CD8-positive, alpha-beta memory T cell (primary cell): ENCODE measurements around the gene SLC43A2. TPM values are rescaled to one million over a fixed set of nuclear protein-coding genes. Genes with fewer than 3 reads are reported as not detected.

ENCODE experiments used
- CTCF ChIA-PET: fragments of 350-600 bp; sonication (Branson Sonifier 250); formaldehyde crosslinking; loops from one replicate; lab custom pipeline; 2021; ENCODE audit warnings: antibody characterized with exemption; lab: Charles Lee
- POLR2A ChIA-PET: fragments of 350-600 bp; sonication (Branson Sonifier 250); formaldehyde crosslinking; loops from one replicate; lab custom pipeline; 2021; ENCODE audit warnings: antibody characterized with exemption; lab: Charles Lee
- DNase-seq, 5 donors: peaks; one replicate each; pipeline versions ENCODE4 v3.0.0 to v3.0.0-alpha.2; 2020 to 2022; ENCODE audit warnings: mixed read lengths in 1 of 5
- H3K27ac ChIP-seq: one replicate; pipeline ENCODE4 v1.7.0; 2013; ENCODE audit warnings: low read depth, mild to moderate bottlenecking, low read length, moderate library complexity
- H3K27me3 ChIP-seq: 2 replicates; pipeline ENCODE4 v1.7.0; 2013; ENCODE audit warnings: low read length, mild to moderate bottlenecking; ENCODE audit not compliant: insufficient read depth, poor library complexity, severe bottlenecking
- H3K36me3 ChIP-seq: 2 replicates; pipeline ENCODE4 v1.7.0; 2013; ENCODE audit warnings: mild to moderate bottlenecking, low read length, moderate library complexity; ENCODE audit not compliant: insufficient read depth
- H3K4me1 ChIP-seq: 2 replicates; pipeline ENCODE4 v1.7.0; 2013; ENCODE audit warnings: mild to moderate bottlenecking, low read length, moderate library complexity; ENCODE audit not compliant: insufficient read depth
- H3K4me3 ChIP-seq: 2 replicates; pipeline ENCODE4 v1.7.0; 2013; ENCODE audit warnings: mild to moderate bottlenecking, low read length
- H3K9me3 ChIP-seq: 2 replicates; pipeline ENCODE4 v1.7.0; 2013; ENCODE audit warnings: mild to moderate bottlenecking, low read length
- H3K27ac Mint-ChIP-seq, 8 donors: one replicate each; pipeline ENCODE4 v1.8.0; 2020 to 2021; ENCODE audit warnings: mixed read lengths in 8 of 8, mild to moderate bottlenecking in 6 of 8, inconsistent platforms in 3 of 8, moderate library complexity in 3 of 8
- H3K27me3 Mint-ChIP-seq, 2 donors: one replicate each; pipeline ENCODE4 v1.8.0; 2020 to 2021; ENCODE audit warnings: mixed read lengths in 2 of 2, mild to moderate bottlenecking in 1 of 2, moderate library complexity in 1 of 2
- H3K36me3 Mint-ChIP-seq, 3 donors: one replicate each; pipeline ENCODE4 v1.8.0; 2020 to 2021; ENCODE audit warnings: mixed read lengths in 3 of 3, inconsistent platforms in 1 of 3, mild to moderate bottlenecking in 1 of 3
- H3K4me1 Mint-ChIP-seq, 3 donors: one replicate each; pipeline ENCODE4 v1.8.0; 2020 to 2021; ENCODE audit warnings: mixed read lengths in 3 of 3, inconsistent platforms in 1 of 3, mild to moderate bottlenecking in 1 of 3
- H3K4me3 Mint-ChIP-seq, 7 donors: one replicate each; pipeline ENCODE4 v1.8.0; 2020 to 2021; ENCODE audit warnings: mixed read lengths in 7 of 7, mild to moderate bottlenecking in 6 of 7, moderate library complexity in 4 of 7, inconsistent platforms in 2 of 7
- H3K9me3 Mint-ChIP-seq, 5 donors: one replicate each; pipeline ENCODE4 v1.8.0; 2020 to 2022; ENCODE audit warnings: mixed read lengths in 5 of 5, mild to moderate bottlenecking in 3 of 5, moderate library complexity in 2 of 5, inconsistent platforms in 1 of 5
- polyA plus RNA-seq: library from polyadenylated mRNA; unstranded; fragments of 300-500 nt; fragmentation: Illumina TruSeq; gene quantifications from one replicate; pipeline ENCODE4 v1.2.3, GENCODE V29; 2021
- total RNA-seq, 2 experiments: library from RNA; stranded (reverse); gene quantifications; one replicate each; pipeline ENCODE4 v1.2.3, GENCODE V29; 2021

The SLC43A2 gene
- total and polyA plus RNA-seq, 3 experiments from 2014 or later, result 1.6 to 10.2 (median 9.0) TPM

- Mint-ChIP-seq H3K27me3 (no peaks in the 10 kb centered on the region), H3K27ac (peak overlapping the region in 2 of 8 donors; percentile 37 to 80), H3K4me1 (peaks cover 7 to 13% (median 9%) of the 10 kb centered on the region in 3 donors), H3K36me3 (no peaks in the 10 kb centered on the region), H3K4me3 (peak overlapping the region in 1 of 7 donors; percentile 25), H3K9me3 (no peaks in the 10 kb centered on the region)
- Histone ChIP-seq H3K9me3 (no peaks in the 10 kb centered on the region), H3K27me3 (no peaks in the 10 kb centered on the region), H3K4me1 (peaks cover 12% of the 10 kb centered on the region), H3K4me3 (no peak overlapping the region), H3K36me3 (no peaks in the 10 kb centered on the region), H3K27ac (no peak overlapping the region)
- CTCF ChIA-PET, result interaction anchor here (1.3 kb wide), 1 partner anchor 276 kb away, joined by 3 read pairs; no protein-coding TSS in a partner anchor
- POLR2A ChIA-PET, result no interaction called here
- no peak for DNase-seq
Measured at GRCh38 chr17:1641065-1641403, 12.4 kb upstream of the SLC43A2 start.

DNA sequence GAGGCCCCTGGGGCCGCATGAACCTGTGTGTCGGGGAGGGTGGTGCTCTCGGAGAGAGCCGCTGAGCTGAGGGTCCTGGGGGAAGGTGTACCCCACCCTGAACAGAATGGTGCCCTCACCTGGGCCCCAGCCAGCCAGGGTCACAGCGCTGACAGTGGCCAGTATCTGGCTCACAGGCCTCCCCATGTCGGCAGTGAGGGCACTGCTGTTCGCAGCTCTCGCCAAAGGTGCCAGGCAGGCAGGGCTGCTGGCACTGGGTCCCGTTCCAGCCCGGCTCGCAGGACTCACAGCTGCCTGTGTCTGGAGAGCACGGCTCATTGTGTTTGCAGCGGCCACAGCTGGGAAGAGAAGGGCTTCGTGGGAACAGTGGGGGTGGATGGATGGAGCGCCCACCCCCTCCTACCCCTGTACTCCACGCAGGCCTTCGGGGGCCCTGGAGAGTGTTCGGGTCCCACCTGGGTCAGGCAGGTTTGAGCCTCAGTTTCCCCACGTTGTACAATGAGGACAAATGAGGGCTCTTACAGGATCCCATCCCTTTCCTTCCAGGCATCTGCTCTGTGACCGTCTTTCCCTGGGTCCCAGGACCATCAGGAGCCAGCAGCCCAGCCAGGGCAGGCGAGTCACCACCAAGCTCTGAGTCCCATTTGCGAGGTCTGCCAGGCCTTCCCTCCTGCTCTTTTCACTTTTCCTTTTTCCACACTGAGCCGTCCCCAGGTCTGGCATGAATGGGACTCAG, 11.9 kb upstream of the SLC43A2 start:
- ChIA-PET CTCF (interaction anchor here (1.3 kb wide), 1 partner anchor 275 kb away, joined by 3 read pairs; no protein-coding TSS in a partner anchor), POLR2A (interaction anchor here (0.6 to 1.4 kb wide), 2 partner anchors 9 to 11 kb away, joined by 3 to 5 read pairs; partner anchors contain the start of gene RILP)
- no peaks in the 10 kb centered on the region for H3K27me3 Mint-ChIP-seq
- no peaks in the 10 kb centered on the region for H3K9me3 Mint-ChIP-seq
- H3K4me3 ChIP-seq, result no peak overlapping the region
- no peaks in the 10 kb centered on the region for H3K9me3 ChIP-seq
- no peak for DNase-seq
- peaks cover 7 to 10% (median 9%) of the 10 kb centered on the region in 3 donors for H3K4me1 Mint-ChIP-seq
- H3K27ac Mint-ChIP-seq, result peak overlapping the region in 1 of 8 donors; percentile 37
- no peaks in the 10 kb centered on the region for H3K36me3 ChIP-seq
- no peaks in the 10 kb centered on the region for H3K36me3 Mint-ChIP-seq
- peak overlapping the region in 1 of 7 donors; percentile 25 for H3K4me3 Mint-ChIP-seq
- H3K27ac ChIP-seq, result no peak overlapping the region
- no peaks in the 10 kb centered on the region for H3K27me3 ChIP-seq
- peaks cover 12% of the 10 kb centered on the region for H3K4me1 ChIP-seq

- Histone ChIP-seq H3K27ac (no peak overlapping the region), H3K27me3 (no peaks in the 10 kb centered on the region), H3K36me3 (no peaks in the 10 kb centered on the region), H3K4me1 (peaks cover 10% of the 10 kb centered on the region), H3K9me3 (no peaks in the 10 kb centered on the region), H3K4me3 (no peak overlapping the region)
- POLR2A ChIA-PET, result interaction anchor here (0.6 to 1.6 kb wide), 4 partner anchors 10 to 225 kb away, joined by 3 to 5 read pairs (median 4); partner anchors contain the start of gene RILP
- Mint-ChIP-seq H3K27me3 (no peaks in the 10 kb centered on the region), H3K4me1 (peaks cover 7 to 8% (median 8%) of the 10 kb centered on the region in 3 donors), H3K4me3 (no peak overlapping the region), H3K9me3 (no peaks in the 10 kb centered on the region), H3K36me3 (no peaks in the 10 kb centered on the region), H3K27ac (no peak overlapping the region)
- CTCF ChIA-PET, result interaction anchor here (2.6 kb wide), 1 partner anchor 10 kb away, joined by 10 read pairs; no protein-coding TSS in a partner anchor
- DNase-seq, result no peak
Measured at GRCh38 chr17:1639549-1640180, 11.0 kb upstream of the SLC43A2 start.

GRCh38 chr17:1638624-1639300, 10.1 kb upstream of the SLC43A2 start:
- H3K9me3 Mint-ChIP-seq, result no peaks in the 10 kb centered on the region
- no peaks in the 10 kb centered on the region for H3K27me3 Mint-ChIP-seq
- no peaks in the 10 kb centered on the region for H3K4me1 Mint-ChIP-seq
- H3K4me3 Mint-ChIP-seq, result no peak overlapping the region
- H3K27ac Mint-ChIP-seq, result peak overlapping the region in 3 of 8 donors; percentile 23 to 91 (median 58)
- Histone ChIP-seq H3K27me3 (no peaks in the 10 kb centered on the region), H3K27ac (no peak overlapping the region), H3K36me3 (no peaks in the 10 kb centered on the region), H3K4me1 (peaks cover under 1% of the 10 kb centered on the region), H3K9me3 (no peaks in the 10 kb centered on the region), H3K4me3 (no peak overlapping the region)
- no peak for DNase-seq
- CTCF ChIA-PET, result interaction anchor here (2.6 kb wide), 1 partner anchor 9 kb away, joined by 10 read pairs; no protein-coding TSS in a partner anchor
- POLR2A ChIA-PET, result interaction anchor here (0.6 to 1.6 kb wide), 3 partner anchors 9 to 226 kb away, joined by 4 to 5 read pairs (median 5); partner anchors contain the start of gene RILP
- H3K36me3 Mint-ChIP-seq, result no peaks in the 10 kb centered on the region

GRCh38 chr17:1638171-1638590, 9.5 kb upstream of the SLC43A2 start:
- POLR2A ChIA-PET, result interaction anchor here (1.6 kb wide), 1 partner anchor 11 kb away, joined by 5 read pairs; the partner anchor contains the start of gene RILP
- H3K9me3 Mint-ChIP-seq, result no peaks in the 10 kb centered on the region
- no peak for DNase-seq
- H3K4me3 Mint-ChIP-seq, result no peak overlapping the region
- H3K27ac Mint-ChIP-seq, result peak overlapping the region in 2 of 8 donors; percentile 14 to 55
- Histone ChIP-seq H3K4me3 (no peak overlapping the region), H3K4me1 (no peaks in the 10 kb centered on the region), H3K36me3 (no peaks in the 10 kb centered on the region), H3K9me3 (no peaks in the 10 kb centered on the region), H3K27me3 (no peaks in the 10 kb centered on the region), H3K27ac (no peak overlapping the region)
- H3K27me3 Mint-ChIP-seq, result no peaks in the 10 kb centered on the region
- H3K36me3 Mint-ChIP-seq, result no peaks in the 10 kb centered on the region
- CTCF ChIA-PET, result interaction anchor here (2.6 kb wide), 1 partner anchor 8 kb away, joined by 10 read pairs; no protein-coding TSS in a partner anchor
- H3K4me1 Mint-ChIP-seq, result no peaks in the 10 kb centered on the region

GRCh38 chr17:1636732-1637285, 8.2 kb upstream of the SLC43A2 start:
- CTCF ChIA-PET, result interaction anchor here (0.7 kb wide), 1 partner anchor 12 kb away, joined by 3 read pairs; no protein-coding TSS in a partner anchor
- Mint-ChIP-seq H3K36me3 (no peaks in the 10 kb centered on the region), H3K4me1 (no peaks in the 10 kb centered on the region), H3K27me3 (no peaks in the 10 kb centered on the region), H3K27ac (no peak overlapping the region), H3K4me3 (peak overlapping the region in 1 of 7 donors; percentile 21), H3K9me3 (no peaks in the 10 kb centered on the region)
- Histone ChIP-seq H3K36me3 (no peaks in the 10 kb centered on the region), H3K4me3 (no peak overlapping the region), H3K9me3 (no peaks in the 10 kb centered on the region), H3K4me1 (no peaks in the 10 kb centered on the region), H3K27ac (no peak overlapping the region), H3K27me3 (no peaks in the 10 kb centered on the region)
- POLR2A ChIA-PET, result interaction anchor here (0.7 kb wide), 1 partner anchor 9 kb away, joined by 3 read pairs; no protein-coding TSS in a partner anchor
- no peak for DNase-seq

- Mint-ChIP-seq H3K4me1 (no peaks in the 10 kb centered on the region), H3K9me3 (no peaks in the 10 kb centered on the region)
- H3K4me3 ChIP-seq, result no peak overlapping the region
Measured at GRCh38 chr17:1635675-1636465, 7.2 kb upstream of the SLC43A2 start.

More at GRCh38 chr17:1635675-1636465, 7.2 kb upstream of the SLC43A2 start:
- Mint-ChIP-seq H3K36me3 (peaks cover 0 to 2% (median 0%) of the 10 kb centered on the region in 3 donors), H3K27ac (peak overlapping the region in 1 of 8 donors; percentile 63), H3K27me3 (no peaks in the 10 kb centered on the region), H3K4me3 (no peak overlapping the region)
- DNase-seq, result no peak
- ChIA-PET POLR2A (no interaction called here), CTCF (interaction anchor here (0.7 kb wide), 1 partner anchor 13 kb away, joined by 3 read pairs; no protein-coding TSS in a partner anchor)
- Histone ChIP-seq H3K36me3 (no peaks in the 10 kb centered on the region), H3K4me1 (no peaks in the 10 kb centered on the region), H3K27ac (no peak overlapping the region), H3K9me3 (no peaks in the 10 kb centered on the region), H3K27me3 (no peaks in the 10 kb centered on the region)
